SH-SY5Y (cell line): ENCODE data around the gene PSMD8.

Experiments
- GATA2 ChIP-seq: IDR thresholded peaks from 2 replicates; pipeline ENCODE4 v1.6.1; 2011; ENCODE audit warnings: mild to moderate bottlenecking, low read depth, low read length
- GATA3 ChIP-seq: IDR thresholded peaks from 2 replicates; pipeline ENCODE4 v1.6.1; 2011; ENCODE audit warnings: low read depth, mild to moderate bottlenecking, low read length, moderate library complexity

PSMD8 gene

GRCh38 chr19:38377052-38377451, 2.7 kb downstream of the PSMD8 start:
- no peak for TF ChIP-seq GATA2
- TF ChIP-seq GATA3 = no peak

- TF ChIP-seq GATA2 = no peak
Observed at GRCh38 chr19:38378866-38379265, 4.5 kb downstream of the PSMD8 start.

- TF ChIP-seq GATA2 = no peak
- TF ChIP-seq GATA3 = no peak
Observed at GRCh38 chr19:38381138-38381537, 6.8 kb downstream of the PSMD8 start.

- no peak for TF ChIP-seq GATA2
- no peak for TF ChIP-seq GATA3
Observed at GRCh38 chr19:38383184-38383583, 8.8 kb downstream of the PSMD8 start.

GRCh38 chr19:38383743-38384142, 9.4 kb downstream of the PSMD8 start:
- TF ChIP-seq GATA2 = no peak
- TF ChIP-seq GATA3 = no peak

- TF ChIP-seq GATA2 (no peak), GATA3 (no peak)
Observed at GRCh38 chr19:38384209-38385027, 10.0 kb downstream of the PSMD8 start.

GRCh38 chr19:38385057-38385803, 10.9 kb downstream of the PSMD8 start:
- TF ChIP-seq GATA2 = no peak
- TF ChIP-seq GATA3 = no peak

GRCh38 chr19:38385804-38386257, 11.5 kb downstream of the PSMD8 start:
- TF ChIP-seq GATA3 = no peak
- TF ChIP-seq GATA2 = no peak

- TF ChIP-seq GATA2 = no peak
- TF ChIP-seq GATA3 = no peak
Observed at GRCh38 chr19:38386300-38386970, 12.1 kb downstream of the PSMD8 start.

GRCh38 chr19:38386971-38387549, 12.7 kb downstream of the PSMD8 start:
- TF ChIP-seq GATA3 (no peak), GATA2 (no peak)

- TF ChIP-seq GATA3 = no peak
- TF ChIP-seq GATA2 = no peak
Observed at GRCh38 chr19:38387550-38388348, 13.4 kb downstream of the PSMD8 start, which contains the start of gene GGN. Gene GGN, minus strand, starts transcription at chr19:38388034. Its CDS starts 773 bp downstream, at chr19:38387261.

- TF ChIP-seq GATA3 (no peak), GATA2 (no peak)
Observed at GRCh38 chr19:38388349-38389100, 14.2 kb downstream of the PSMD8 start, which contains the start of gene SPRED3. Gene SPRED3, plus strand, starts transcription at chr19:38388697. Its CDS starts 1,606 bp downstream, at chr19:38390303.
